HG03571 (cell line): Measurements from ENCODE around the gene CNOT6.

Experiments used
- ATAC-seq: cut with Tn5 transposase; IDR thresholded peaks from one replicate; pipeline ENCODE4 v1.9.1; 2021; ENCODE audit not compliant: unreplicated experiment

Gene CNOT6

GRCh38 chr5:180613814-180614188 lies 119.6 kb downstream of the CNOT6 start:
- no peak for ATAC-seq

- ATAC-seq, result no peak
Observed at GRCh38 chr5:180618487-180618828, 124.3 kb downstream of the CNOT6 start.

GRCh38 chr5:180618829-180619562 lies 124.8 kb downstream of the CNOT6 start:
- ATAC-seq, result no peak

DNA sequence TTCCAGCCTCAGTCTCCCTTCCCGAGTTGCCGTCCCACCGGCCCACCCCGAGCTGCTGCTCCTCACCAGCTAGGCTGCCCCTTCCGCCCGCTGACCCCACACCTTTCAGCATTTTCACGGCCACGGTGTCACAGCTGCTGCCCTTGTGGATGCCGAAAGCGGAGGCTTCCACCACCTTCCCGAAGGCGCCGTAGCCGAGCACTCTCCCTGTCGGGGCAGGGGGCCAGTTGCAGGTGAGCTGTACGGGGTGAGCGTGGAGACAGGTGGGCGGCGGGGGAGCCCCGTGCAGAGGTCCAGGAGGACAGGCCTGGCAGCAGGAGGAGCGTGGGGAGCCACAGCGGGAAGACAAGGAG lies 125.4 kb downstream of the CNOT6 start:
- ATAC-seq, result no peak

DNA sequence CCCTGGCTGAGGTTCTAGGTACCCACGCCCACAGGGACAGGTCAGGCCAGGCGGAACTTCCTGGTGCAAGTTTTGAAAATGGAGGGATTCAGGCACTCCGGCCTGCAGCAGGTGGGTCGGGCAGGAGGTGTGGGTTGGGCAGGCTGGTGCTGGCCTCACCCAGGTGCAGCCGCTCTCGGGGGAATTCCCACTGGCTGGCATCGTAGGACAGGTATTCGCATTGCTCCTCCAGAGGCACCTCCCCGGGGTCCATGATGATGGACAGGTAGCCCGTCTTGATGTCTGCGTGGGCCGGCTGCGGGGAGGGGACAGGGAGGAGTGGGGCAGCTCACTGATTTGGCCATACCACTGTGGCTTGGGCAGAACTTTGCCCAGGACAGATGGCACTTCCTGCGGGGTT lies 125.8 kb downstream of the CNOT6 start:
- no peak for ATAC-seq

- ATAC-seq, result no peak
Observed at GRCh38 chr5:180621311-180621710, 127.1 kb downstream of the CNOT6 start.

- ATAC-seq, result no peak
Observed at GRCh38 chr5:180622910-180623309, 128.7 kb downstream of the CNOT6 start.

DNA sequence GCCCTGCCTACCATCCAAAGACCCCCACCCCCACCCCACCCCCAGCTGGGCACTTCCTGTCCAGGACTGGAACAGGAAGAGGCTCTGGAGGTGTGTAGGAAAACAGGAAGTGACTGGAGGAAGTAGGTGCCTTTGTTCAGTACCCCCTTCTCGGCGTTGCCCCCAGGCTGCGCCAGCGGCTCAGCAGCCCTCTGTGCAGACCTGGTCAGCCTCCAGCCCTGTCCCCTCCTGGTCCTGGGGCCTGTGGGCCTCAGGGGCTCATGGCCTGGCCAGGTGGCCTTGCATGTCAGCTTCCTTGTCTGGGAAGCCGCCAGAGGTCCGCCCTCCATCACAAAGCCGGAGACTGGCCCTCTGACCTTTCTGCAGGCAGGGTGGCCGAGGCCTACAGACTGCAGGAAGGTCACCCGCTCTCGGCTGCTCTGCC lies 129.2 kb downstream of the CNOT6 start:
- no peak for ATAC-seq

GRCh38 chr5:180623844-180624243 lies 129.7 kb downstream of the CNOT6 start:
- ATAC-seq, result no peak

- no peak for ATAC-seq
Observed at GRCh38 chr5:180624587-180624986, 130.4 kb downstream of the CNOT6 start.

DNA sequence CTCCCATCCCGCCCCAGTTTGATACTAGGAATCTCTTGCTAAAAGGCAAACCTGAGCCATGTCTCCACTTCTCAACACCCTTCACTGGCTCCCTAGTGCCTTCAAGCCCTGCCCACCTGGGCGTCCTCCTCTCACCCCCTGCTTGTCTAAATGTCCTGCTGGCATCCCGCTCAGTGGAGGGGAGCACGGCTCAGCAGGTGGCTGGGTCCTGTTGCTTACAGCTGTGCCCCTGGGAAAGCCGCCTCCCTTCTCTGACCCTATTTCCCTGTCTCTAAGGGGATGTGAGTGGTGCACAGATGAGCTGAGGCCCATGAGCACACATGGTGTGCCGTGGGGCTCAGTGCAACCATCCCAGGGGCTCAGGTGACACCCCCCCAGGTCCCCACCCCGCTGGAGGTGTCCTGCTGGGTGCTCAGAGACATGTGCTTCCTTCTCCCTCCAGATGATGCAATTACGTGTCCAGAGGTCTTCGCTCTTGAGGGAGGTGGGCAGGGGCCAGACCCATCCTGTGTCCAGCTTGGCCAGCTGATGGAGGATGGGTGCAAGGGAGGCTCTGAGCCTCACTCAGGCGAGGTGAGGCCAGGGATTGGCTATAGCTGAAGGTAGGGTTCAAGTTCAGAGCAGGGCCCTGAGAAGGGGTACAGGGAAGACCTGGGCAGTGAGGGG lies 131.1 kb downstream of the CNOT6 start:
- no peak for ATAC-seq

DNA sequence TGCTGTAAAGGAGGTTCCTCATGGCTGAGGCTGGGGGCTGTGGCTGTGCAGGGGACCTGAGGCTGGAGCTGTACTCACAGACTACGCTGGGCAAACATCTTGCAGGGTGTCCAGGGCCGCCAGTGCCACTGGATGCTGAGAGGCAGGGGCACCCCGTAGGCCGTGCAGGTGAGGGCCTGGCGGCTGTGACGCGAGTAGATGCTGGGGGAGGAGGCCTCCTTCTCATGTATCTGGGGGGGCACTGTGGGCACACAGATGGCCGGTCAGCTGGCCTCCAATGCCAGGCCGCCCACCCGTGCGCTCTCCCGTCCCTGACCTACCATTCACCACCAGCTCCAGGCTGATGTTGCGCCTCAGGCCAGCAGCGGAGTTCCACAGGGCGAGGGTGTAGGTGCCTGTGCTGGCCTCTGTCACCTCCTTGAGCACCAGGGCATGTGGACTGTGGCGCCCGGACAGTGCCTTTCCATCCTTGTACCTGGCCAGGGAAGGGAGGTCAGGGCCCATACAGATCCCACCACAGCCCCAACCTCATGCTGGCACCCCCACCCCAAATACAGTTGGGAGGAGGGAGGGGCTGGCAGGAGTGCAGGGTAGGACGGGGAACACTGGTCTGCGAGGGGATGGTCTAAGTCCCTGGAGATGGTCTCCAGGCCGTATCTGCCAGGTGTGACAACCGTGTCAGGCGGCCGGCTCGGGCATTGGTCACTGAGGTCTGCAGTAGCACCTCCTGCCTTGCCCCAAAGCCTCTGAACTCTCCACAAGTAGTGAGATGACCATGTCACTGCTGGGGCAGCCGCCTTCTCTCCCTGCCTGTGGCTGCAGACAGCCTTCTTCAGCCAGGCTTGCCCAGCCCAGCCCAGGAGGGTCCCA lies 131.8 kb downstream of the CNOT6 start:
- no peak for ATAC-seq

DNA sequence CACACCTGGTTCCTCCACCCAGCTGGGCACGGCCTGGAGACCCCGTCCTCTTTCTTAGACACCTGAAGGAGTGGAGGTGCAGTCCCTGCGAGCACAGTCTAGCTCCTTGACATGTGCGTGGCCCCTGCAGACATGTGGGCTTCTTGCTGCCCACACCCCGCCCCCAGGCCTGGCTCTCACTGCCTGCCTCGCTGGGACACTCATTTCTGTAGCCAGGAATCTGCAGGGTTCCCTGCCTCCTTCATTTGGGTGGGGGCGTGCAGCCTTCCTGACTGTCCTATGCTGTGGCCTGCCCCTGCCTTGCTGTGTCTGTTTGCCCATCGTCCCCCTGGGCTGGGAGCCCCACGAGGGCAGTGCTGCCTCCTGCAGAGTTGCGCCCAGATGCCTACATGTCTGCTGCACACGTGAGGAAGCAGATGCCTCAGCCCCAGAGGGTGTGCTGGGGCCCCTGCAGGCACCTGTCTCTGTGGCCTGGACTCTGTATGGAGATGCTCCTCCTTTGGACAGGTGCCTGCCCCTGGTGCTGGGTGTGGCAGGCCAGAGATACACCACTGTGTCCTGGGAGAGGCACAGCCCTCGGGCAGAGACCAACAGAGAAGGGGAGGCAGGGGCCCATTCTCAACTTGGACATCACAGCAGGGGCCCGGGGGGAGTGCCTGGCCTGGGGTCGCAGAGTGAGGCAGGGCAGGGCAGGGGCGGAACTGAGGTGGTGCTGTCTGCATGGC lies 132.6 kb downstream of the CNOT6 start:
- ATAC-seq, result no peak

GRCh38 chr5:180627386-180628120 lies 133.4 kb downstream of the CNOT6 start:
- no peak for ATAC-seq
